Neuronal stem cell (in vitro differentiated cells): ENCODE data around the gene NEXN.

Experiments used
- DNase-seq: peaks from one replicate; pipeline ENCODE4 v3.0.0-alpha.2; 2013; ENCODE audit warnings: low spot score
- H2AFZ ChIP-seq: one replicate; pipeline ENCODE4 v1.6.1; 2013; ENCODE audit warnings: mild to moderate bottlenecking, low read length, inconsistent platforms
- H2AK5ac ChIP-seq: 2 replicates; pipeline ENCODE4 v1.6.1; 2013; ENCODE audit warnings: low read depth, mild to moderate bottlenecking, inconsistent platforms, low read length, moderate library complexity, mixed read lengths
- H2BK120ac ChIP-seq: 2 replicates; pipeline ENCODE4 v1.6.1; 2013; ENCODE audit warnings: low read depth, mild to moderate bottlenecking, inconsistent platforms, low read length, moderate library complexity, mixed read lengths
- H2BK12ac ChIP-seq: one replicate; pipeline ENCODE4 v1.6.1; 2013; ENCODE audit warnings: low read length, inconsistent platforms
- H2BK15ac ChIP-seq: 2 replicates; pipeline ENCODE4 v1.6.1; 2013; ENCODE audit warnings: mild to moderate bottlenecking, low read length, inconsistent platforms, mixed read lengths
- H2BK5ac ChIP-seq: one replicate; pipeline ENCODE4 v1.6.1; 2013; ENCODE audit warnings: inconsistent platforms, mild to moderate bottlenecking, low read length, moderate library complexity
- H3K14ac ChIP-seq: one replicate; pipeline ENCODE4 v1.6.1; 2013; ENCODE audit warnings: low read length, inconsistent platforms
- H3K18ac ChIP-seq: 2 replicates; pipeline ENCODE4 v1.6.1; 2013; ENCODE audit warnings: low read length, inconsistent platforms
- H3K23ac ChIP-seq: 2 replicates; pipeline ENCODE4 v1.6.1; 2013; ENCODE audit warnings: low read depth, mild to moderate bottlenecking, mixed read lengths, low read length, inconsistent platforms; ENCODE audit not compliant: poor library complexity
- H3K27ac ChIP-seq: replicated peaks from 3 replicates; pipeline ENCODE4 v1.5.1; 2013; ENCODE audit warnings: low read length, inconsistent platforms
- H3K27me3 ChIP-seq, 3 experiments: 2 replicates each; pipeline ENCODE4 v1.6.1; 2013; ENCODE audit warnings: low read length in 3 of 3, mild to moderate bottlenecking in 2 of 3, inconsistent platforms in 1 of 3, low read depth in 1 of 3, mixed read lengths in 1 of 3, moderate library complexity in 1 of 3; ENCODE audit not compliant: control insufficient read depth in 3 of 3, insufficient read depth in 3 of 3
- H3K36me3 ChIP-seq, 2 donors: replicated peaks in 1 of 2; 2 replicates each; pipeline ENCODE4 v1.6.1; 2013; ENCODE audit warnings: low read length in 2 of 2; ENCODE audit not compliant: control insufficient read depth in 2 of 2, insufficient read depth in 2 of 2
- H3K4ac ChIP-seq: 2 replicates; pipeline ENCODE4 v1.6.1; 2013; ENCODE audit warnings: inconsistent platforms, mild to moderate bottlenecking, low read length, moderate library complexity
- H3K4me1 ChIP-seq, 2 donors: 1 replicate in 1 of 2; 2 replicates in 1 of 2; pipeline ENCODE4 v1.6.1; 2013; ENCODE audit warnings: low read length in 2 of 2, low read depth in 1 of 2; ENCODE audit not compliant: control insufficient read depth in 2 of 2, insufficient read depth in 1 of 2
- H3K4me2 ChIP-seq: one replicate; pipeline ENCODE4 v1.6.1; 2013; ENCODE audit warnings: mild to moderate bottlenecking, low read length, inconsistent platforms; ENCODE audit not compliant: insufficient read depth, poor library complexity, severe bottlenecking
- H3K4me3 ChIP-seq, 2 donors: 2 replicates each; pipeline ENCODE4 v1.5.1; 2013; ENCODE audit warnings: low read length in 2 of 2, mild to moderate bottlenecking in 2 of 2, inconsistent platforms in 1 of 2, moderate library complexity in 1 of 2
- H3K79me1 ChIP-seq: one replicate; pipeline ENCODE4 v1.6.1; 2013; ENCODE audit warnings: low read depth, mild to moderate bottlenecking, inconsistent platforms, low read length, moderate library complexity
- H3K9ac ChIP-seq: one replicate; pipeline ENCODE4 v1.6.1; 2013; ENCODE audit warnings: mild to moderate bottlenecking, low read depth, low read length, inconsistent platforms; ENCODE audit not compliant: poor library complexity
- H3K9me3 ChIP-seq, 2 donors: replicated peaks in 1 of 2; 2 replicates each; pipeline versions ENCODE3 to v1.6.1; 2013; ENCODE audit warnings: low read length in 2 of 2, mild to moderate bottlenecking in 2 of 2, inconsistent platforms in 1 of 2, low read depth in 1 of 2, mixed read lengths in 1 of 2, moderate library complexity in 1 of 2; ENCODE audit not compliant: control insufficient read depth in 2 of 2, insufficient read depth in 1 of 2
- H4K8ac ChIP-seq: one replicate; pipeline ENCODE4 v1.6.1; 2013; ENCODE audit warnings: low read depth, mild to moderate bottlenecking, inconsistent platforms, low read length, moderate library complexity
- H4K91ac ChIP-seq: one replicate; pipeline ENCODE4 v1.6.1; 2013; ENCODE audit warnings: low read length, low read depth, mild to moderate bottlenecking, inconsistent platforms; ENCODE audit not compliant: poor library complexity
- WGBS, 2 donors: extraction: QIAGEN DNeasy Blood & Tissue Kit; methylation state at CpG; one replicate each; pipeline ENCODE4 v1.1.7; 2013; ENCODE audit warnings: missing lambda C conversion rate in 2 of 2, mixed read lengths in 1 of 2; ENCODE audit not compliant: insufficient read length in 2 of 2, insufficient replicate concordance in 1 of 2; ENCODE audit errors: extremely low coverage in 2 of 2; 5-methylcytosine and 5-hydroxymethylcytosine counted together

Gene NEXN

DNA sequence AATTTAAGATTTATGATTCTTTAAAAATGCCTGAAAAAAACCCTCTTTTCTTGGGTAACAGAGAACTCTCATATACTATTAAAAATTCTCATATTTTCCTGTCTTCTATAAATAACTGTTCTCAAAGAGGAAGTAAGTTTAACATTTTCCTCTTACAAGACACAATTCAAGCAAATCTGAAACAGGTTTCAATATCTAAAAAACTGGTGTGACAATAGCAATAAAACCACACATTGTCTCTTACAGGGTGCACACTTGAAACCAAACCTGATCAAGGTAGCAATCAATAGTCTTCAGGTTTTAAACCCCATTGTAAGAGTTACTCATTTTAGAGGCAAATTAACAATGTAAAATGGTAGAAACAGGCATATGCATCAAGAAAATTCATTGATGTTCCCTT, 62.4 kb downstream of the NEXN start:
- H3K27me3 ChIP-seq: no peaks in the 10 kb centered on the region
- no peak for DNase-seq
- no peak overlapping the region for H2AFZ ChIP-seq
- H2AK5ac ChIP-seq: no peak overlapping the region
- peaks cover 0 to 2% of the 10 kb centered on the region in 2 donors for H3K4me1 ChIP-seq
- no peak overlapping the region for H2BK15ac ChIP-seq
- no peak overlapping the region for H3K27ac ChIP-seq
- no peak overlapping the region for H3K4me3 ChIP-seq
- H4K91ac ChIP-seq: no peak overlapping the region
- H3K14ac ChIP-seq: no peak overlapping the region
- no peak overlapping the region for H2BK5ac ChIP-seq
- H3K9ac ChIP-seq: no peak overlapping the region
- no peak overlapping the region for H3K18ac ChIP-seq
- H3K4ac ChIP-seq: no peak overlapping the region
- no peak overlapping the region for H2BK120ac ChIP-seq
- no peaks in the 10 kb centered on the region for H3K9me3 ChIP-seq
- no peak overlapping the region for H3K23ac ChIP-seq
- H2BK12ac ChIP-seq: no peak overlapping the region
- H3K4me2 ChIP-seq: no peak overlapping the region
- no peak overlapping the region for H4K8ac ChIP-seq
- H3K36me3 ChIP-seq: peaks cover 18 to 100% of the 10 kb centered on the region in 2 donors
- no peaks in the 10 kb centered on the region for H3K79me1 ChIP-seq

DNA sequence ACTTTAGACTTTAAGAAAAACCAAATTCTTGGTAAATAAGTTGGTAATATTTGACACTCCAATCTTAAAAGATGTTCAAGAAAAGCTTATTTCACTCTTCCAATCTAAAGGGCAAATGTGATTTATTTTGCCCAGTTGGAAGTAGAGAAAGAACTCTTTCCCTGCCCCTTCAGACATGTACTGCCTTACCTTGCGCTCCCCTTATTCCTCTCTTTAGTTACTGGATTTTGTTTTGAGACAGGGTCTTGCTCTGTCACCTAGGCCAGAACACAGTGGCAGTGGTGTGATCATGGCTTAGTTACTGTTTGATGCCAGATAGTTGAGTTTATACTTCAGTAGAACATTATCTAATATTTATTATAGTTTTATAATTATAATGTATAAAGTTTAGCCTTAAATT, 62.9 kb downstream of the NEXN start:
- Histone ChIP-seq H3K36me3 (peaks cover 18 to 100% of the 10 kb centered on the region in 2 donors), H3K9ac (no peak overlapping the region), H3K4me1 (peaks cover 0 to 2% of the 10 kb centered on the region in 2 donors), H3K79me1 (no peaks in the 10 kb centered on the region), H4K91ac (no peak overlapping the region), H2AK5ac (no peak overlapping the region), H3K23ac (no peak overlapping the region), H3K4ac (no peak overlapping the region), H3K4me2 (no peak overlapping the region), H3K27me3 (no peaks in the 10 kb centered on the region), H4K8ac (no peak overlapping the region), H2AFZ (no peak overlapping the region), H3K4me3 (no peak overlapping the region), H3K18ac (no peak overlapping the region), H3K9me3 (no peaks in the 10 kb centered on the region), H2BK120ac (no peak overlapping the region), H3K27ac (no peak overlapping the region), H2BK5ac (no peak overlapping the region), H3K14ac (no peak overlapping the region), H2BK12ac (no peak overlapping the region), H2BK15ac (no peak overlapping the region)
- no CpG with 5 or more reads among the region's 1 CpG for WGBS, 2 donors
- no peak for DNase-seq

- H2AK5ac ChIP-seq: no peak overlapping the region
- H3K4me1 ChIP-seq: peaks cover 0 to under 1% of the 10 kb centered on the region in 2 donors
- H3K9me3 ChIP-seq: no peaks in the 10 kb centered on the region
- H2BK5ac ChIP-seq: no peak overlapping the region
- no peaks in the 10 kb centered on the region for H3K27me3 ChIP-seq
- no peak overlapping the region for H2AFZ ChIP-seq
- H3K23ac ChIP-seq: no peak overlapping the region
- H2BK12ac ChIP-seq: no peak overlapping the region
- H4K91ac ChIP-seq: no peak overlapping the region
- no peaks in the 10 kb centered on the region for H3K79me1 ChIP-seq
- no peak overlapping the region for H3K4ac ChIP-seq
- H3K4me2 ChIP-seq: no peak overlapping the region
- H3K14ac ChIP-seq: no peak overlapping the region
- peaks cover 24 to 100% of the 10 kb centered on the region in 2 donors for H3K36me3 ChIP-seq
- no peak overlapping the region for H3K4me3 ChIP-seq
- no peak overlapping the region for H3K9ac ChIP-seq
- H4K8ac ChIP-seq: no peak overlapping the region
- WGBS, 2 donors: no CpG with 5 or more reads among the region's 3 CpGs
- H3K18ac ChIP-seq: no peak overlapping the region
- no peak overlapping the region for H3K27ac ChIP-seq
- no peak overlapping the region for H2BK15ac ChIP-seq
- no peak overlapping the region for H2BK120ac ChIP-seq
- no peak for DNase-seq
Measured at GRCh38 chr1:77953907-77954306, 65.5 kb downstream of the NEXN start.

GRCh38 chr1:77954521-77954920, 66.1 kb downstream of the NEXN start:
- no CpG with 5 or more reads among the region's 2 CpGs for WGBS, 2 donors
- no peak overlapping the region for H4K8ac ChIP-seq
- no peak overlapping the region for H3K18ac ChIP-seq
- H2AFZ ChIP-seq: no peak overlapping the region
- H3K4me2 ChIP-seq: no peak overlapping the region
- no peak overlapping the region for H2AK5ac ChIP-seq
- H3K4me3 ChIP-seq: no peak overlapping the region
- no peak overlapping the region for H2BK12ac ChIP-seq
- DNase-seq: no peak
- H3K9me3 ChIP-seq: no peaks in the 10 kb centered on the region
- H2BK5ac ChIP-seq: no peak overlapping the region
- H3K14ac ChIP-seq: no peak overlapping the region
- no peak overlapping the region for H4K91ac ChIP-seq
- no peaks in the 10 kb centered on the region for H3K4me1 ChIP-seq
- H3K4ac ChIP-seq: no peak overlapping the region
- no peak overlapping the region for H2BK15ac ChIP-seq
- H2BK120ac ChIP-seq: no peak overlapping the region
- H3K27ac ChIP-seq: no peak overlapping the region
- peaks cover 24 to 100% of the 10 kb centered on the region in 2 donors for H3K36me3 ChIP-seq
- H3K79me1 ChIP-seq: no peaks in the 10 kb centered on the region
- H3K27me3 ChIP-seq: no peaks in the 10 kb centered on the region
- H3K9ac ChIP-seq: no peak overlapping the region
- no peak overlapping the region for H3K23ac ChIP-seq
